Neural progenitor cell (in vitro differentiated cells): ENCODE results near the gene SFXN5. TPM values are rescaled to one million over a fixed set of nuclear protein-coding genes. Genes with fewer than 3 reads are reported as not detected.

Source experiments
- DNase-seq: peaks from one replicate; pipeline ENCODE4 v3.0.0-alpha.2; 2016; ENCODE audit warnings: low spot score
- H2AFZ ChIP-seq: fragments of 200-600 bp; sonication (generic); replicated peaks from 2 replicates; pipeline ENCODE4 v1.6.1; 2016; ENCODE audit warnings: antibody characterized with exemption
- H3F3A ChIP-seq: fragments of 200-600 bp; sonication (generic); 2 replicates; pipeline ENCODE4 v1.6.1; 2016; ENCODE audit warnings: antibody characterized with exemption, low read depth
- H3K27ac ChIP-seq: fragments of 200-600 bp; sonication (generic); 2 replicates; pipeline ENCODE4 v1.5.1; 2016; ENCODE audit warnings: mild to moderate bottlenecking
- H3K27me3 ChIP-seq: fragments of 200-600 bp; sonication (generic); 2 replicates; pipeline ENCODE4 v1.6.1; 2016; ENCODE audit warnings: mild to moderate bottlenecking, moderate library complexity
- H3K36me3 ChIP-seq: fragments of 200-600 bp; sonication (generic); 2 replicates; pipeline ENCODE4 v1.5.1; 2016
- H3K4me1 ChIP-seq: fragments of 200-600 bp; sonication (generic); 2 replicates; pipeline ENCODE4 v1.6.1; 2016; ENCODE audit warnings: mixed run types
- H3K4me2 ChIP-seq: fragments of 200-600 bp; sonication (generic); 2 replicates; pipeline ENCODE4 v1.6.1; 2016
- H3K4me3 ChIP-seq: fragments of 200-600 bp; sonication (generic); 2 replicates; pipeline ENCODE4 v1.5.1; 2016
- H3K79me2 ChIP-seq: fragments of 200-600 bp; sonication (generic); 2 replicates; pipeline ENCODE4 v1.6.1; 2016; ENCODE audit warnings: low read depth
- H3K9ac ChIP-seq: fragments of 200-600 bp; sonication (generic); 2 replicates; pipeline ENCODE4 v1.6.1; 2016
- H3K9me3 ChIP-seq: fragments of 200-600 bp; sonication (generic); 2 replicates; pipeline ENCODE4 v1.5.1; 2016; ENCODE audit warnings: low read depth
- H4K20me1 ChIP-seq: fragments of 200-600 bp; sonication (generic); 2 replicates; pipeline ENCODE4 v1.6.1; 2016; ENCODE audit warnings: low read depth
- H3K27ac Mint-ChIP-seq: 3 replicates; pipeline ENCODE4 v1.8.0; 2021; ENCODE audit warnings: mixed read lengths
- H3K27me3 Mint-ChIP-seq: 2 replicates; pipeline ENCODE4 v1.8.0; 2022; ENCODE audit warnings: low read depth, mild to moderate bottlenecking, inconsistent platforms, moderate library complexity, mixed read lengths; ENCODE audit not compliant: insufficient read depth
- H3K36me3 Mint-ChIP-seq: 3 replicates; pipeline ENCODE4 v1.8.0; 2021; ENCODE audit warnings: mixed read lengths
- H3K4me1 Mint-ChIP-seq: 3 replicates; pipeline ENCODE4 v1.8.0; 2021; ENCODE audit warnings: mixed read lengths
- H3K4me3 Mint-ChIP-seq: 3 replicates; pipeline ENCODE4 v1.8.0; 2021; ENCODE audit warnings: mild to moderate bottlenecking, moderate library complexity, mixed read lengths
- H3K9me3 Mint-ChIP-seq: 3 replicates; pipeline ENCODE4 v1.8.0; 2020; ENCODE audit warnings: mixed read lengths
- CTCF ChIP-seq: fragments of 200-600 bp; sonication (generic); IDR thresholded peaks from 2 replicates; pipeline ENCODE4 v1.5.1; 2017; ENCODE audit warnings: antibody characterized with exemption, mild to moderate bottlenecking
- EZH2 ChIP-seq: fragments of 200-600 bp; sonication (generic); IDR thresholded peaks from 2 replicates; pipeline ENCODE4 v1.6.1; 2017; ENCODE audit warnings: antibody characterized with exemption, mild to moderate bottlenecking, moderate library complexity
- EZH2phosphoT487 ChIP-seq: fragments of 200-600 bp; sonication (generic); IDR thresholded peaks from 2 replicates; pipeline ENCODE4 v1.6.1; 2017; ENCODE audit warnings: antibody characterized with exemption
- total RNA-seq: library from RNA; depleted of rRNA; stranded (reverse); fragments of >200 nt; gene quantifications from 2 replicates; pipeline ENCODE4 v1.2.3, GENCODE V29; 2015; ENCODE audit warnings: low replicate concordance

Gene SFXN5
- total RNA-seq, 1 donor from 2014 or later: 3.4 TPM

- H3K9me3 ChIP-seq: no peaks in the 10 kb centered on the region
- H3K4me1 ChIP-seq: no peaks in the 10 kb centered on the region
- peaks cover 9% of the 10 kb centered on the region for H3K27me3 ChIP-seq
- H3K27ac ChIP-seq: no peak overlapping the region
- H2AFZ ChIP-seq: no peak overlapping the region
- H3K4me2 ChIP-seq: no peak overlapping the region
- Mint-ChIP-seq H3K36me3 (no peaks in the 10 kb centered on the region), H3K27me3 (peaks cover 16% of the 10 kb centered on the region), H3K4me1 (no peaks in the 10 kb centered on the region), H3K27ac (no peak overlapping the region), H3K9me3 (no peaks in the 10 kb centered on the region), H3K4me3 (no peak overlapping the region)
- H4K20me1 ChIP-seq: no peaks in the 10 kb centered on the region
- DNase-seq: no peak
- H3K4me3 ChIP-seq: no peak overlapping the region
- no peak overlapping the region for H3K9ac ChIP-seq
- H3K79me2 ChIP-seq: no peaks in the 10 kb centered on the region
- TF ChIP-seq EZH2phosphoT487 (no peak), CTCF (no peak), EZH2 (no peak)
- H3K36me3 ChIP-seq: no peaks in the 10 kb centered on the region
- H3F3A ChIP-seq: no peaks in the 10 kb centered on the region
Measured at GRCh38 chr2:72972352-72973136, 99.0 kb downstream of the SFXN5 start.

- no peak overlapping the region for H3K27ac ChIP-seq
- H3K4me2 ChIP-seq: no peak overlapping the region
- Mint-ChIP-seq H3K4me3 (no peak overlapping the region), H3K27me3 (peaks cover 16% of the 10 kb centered on the region), H3K36me3 (peaks cover 3% of the 10 kb centered on the region), H3K4me1 (no peaks in the 10 kb centered on the region), H3K9me3 (no peaks in the 10 kb centered on the region), H3K27ac (no peak overlapping the region)
- H4K20me1 ChIP-seq: no peaks in the 10 kb centered on the region
- no peak for DNase-seq
- no peak overlapping the region for H3K9ac ChIP-seq
- no peak overlapping the region for H2AFZ ChIP-seq
- TF ChIP-seq CTCF (no peak), EZH2 (no peak), EZH2phosphoT487 (no peak)
- H3K36me3 ChIP-seq: no peaks in the 10 kb centered on the region
- no peaks in the 10 kb centered on the region for H3F3A ChIP-seq
- H3K79me2 ChIP-seq: no peaks in the 10 kb centered on the region
- H3K4me3 ChIP-seq: no peak overlapping the region
- H3K27me3 ChIP-seq: peaks cover 9% of the 10 kb centered on the region
- H3K4me1 ChIP-seq: peaks cover 3% of the 10 kb centered on the region
- no peaks in the 10 kb centered on the region for H3K9me3 ChIP-seq
Measured at GRCh38 chr2:72971036-72971435, 100.5 kb downstream of the SFXN5 start.

GRCh38 chr2:72969706-72970105, 101.8 kb downstream of the SFXN5 start:
- peaks cover 3% of the 10 kb centered on the region for H3K36me3 Mint-ChIP-seq
- no peak overlapping the region for H3K9ac ChIP-seq
- H3K4me1 ChIP-seq: peaks cover 3% of the 10 kb centered on the region
- H3F3A ChIP-seq: no peaks in the 10 kb centered on the region
- H3K27me3 ChIP-seq: no peaks in the 10 kb centered on the region
- H3K9me3 Mint-ChIP-seq: no peaks in the 10 kb centered on the region
- H3K4me1 Mint-ChIP-seq: no peaks in the 10 kb centered on the region
- no peak overlapping the region for H3K27ac ChIP-seq
- no peak overlapping the region for H3K4me2 ChIP-seq
- TF ChIP-seq EZH2 (no peak), EZH2phosphoT487 (no peak), CTCF (no peak)
- peaks cover 16% of the 10 kb centered on the region for H3K27me3 Mint-ChIP-seq
- no peak overlapping the region for H3K4me3 Mint-ChIP-seq
- H4K20me1 ChIP-seq: no peaks in the 10 kb centered on the region
- DNase-seq: no peak
- H3K27ac Mint-ChIP-seq: no peak overlapping the region
- H3K79me2 ChIP-seq: no peaks in the 10 kb centered on the region
- H3K9me3 ChIP-seq: no peaks in the 10 kb centered on the region
- H3K4me3 ChIP-seq: no peak overlapping the region
- no peak overlapping the region for H2AFZ ChIP-seq
- H3K36me3 ChIP-seq: no peaks in the 10 kb centered on the region
